ENCODE data around the gene BAHCC1.

BAHCC1 gene

DNA sequence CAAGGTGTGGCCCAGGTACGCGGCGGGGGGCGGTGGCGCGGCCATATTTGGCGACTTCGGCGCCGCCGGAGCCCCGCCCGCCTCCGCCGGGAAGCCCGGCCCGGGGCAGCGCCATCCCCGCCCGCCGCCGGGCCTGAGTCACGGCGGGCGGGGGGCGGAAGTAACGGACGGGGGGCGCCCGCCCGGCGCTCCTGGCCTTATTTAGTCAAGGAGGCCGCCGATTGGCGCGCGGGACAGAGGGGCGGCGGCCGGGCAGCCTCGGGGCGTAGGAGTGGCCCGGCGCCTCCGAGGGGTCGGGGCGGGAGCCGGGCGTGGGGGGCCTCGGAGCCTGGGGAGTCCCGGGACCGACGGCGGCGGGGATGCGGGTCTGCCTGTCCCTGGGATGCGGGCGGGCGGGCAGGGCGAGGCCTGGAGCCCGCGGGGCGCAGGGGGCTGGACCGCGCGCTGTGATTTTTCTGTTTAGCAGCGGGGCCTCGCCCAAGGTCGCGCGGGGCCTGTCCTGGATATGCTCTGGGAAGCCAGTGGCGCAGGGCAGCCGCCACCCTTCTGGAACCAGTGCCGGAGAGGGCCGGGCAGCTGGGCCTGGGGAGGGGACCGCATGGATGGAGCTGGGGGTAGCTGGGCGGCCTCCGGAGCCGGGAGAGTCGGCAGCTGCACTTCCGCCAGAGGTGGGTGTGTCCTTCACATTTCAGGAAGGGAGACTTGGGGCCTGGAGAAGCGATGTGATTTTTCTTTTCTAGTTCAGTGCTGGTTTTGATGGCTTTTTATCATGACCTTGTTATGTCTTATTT, 119.7 kb downstream of the BAHCC1 start:
- peak; percentile 72 for DNase-seq (ENCODE audit: low spot score)

DNA sequence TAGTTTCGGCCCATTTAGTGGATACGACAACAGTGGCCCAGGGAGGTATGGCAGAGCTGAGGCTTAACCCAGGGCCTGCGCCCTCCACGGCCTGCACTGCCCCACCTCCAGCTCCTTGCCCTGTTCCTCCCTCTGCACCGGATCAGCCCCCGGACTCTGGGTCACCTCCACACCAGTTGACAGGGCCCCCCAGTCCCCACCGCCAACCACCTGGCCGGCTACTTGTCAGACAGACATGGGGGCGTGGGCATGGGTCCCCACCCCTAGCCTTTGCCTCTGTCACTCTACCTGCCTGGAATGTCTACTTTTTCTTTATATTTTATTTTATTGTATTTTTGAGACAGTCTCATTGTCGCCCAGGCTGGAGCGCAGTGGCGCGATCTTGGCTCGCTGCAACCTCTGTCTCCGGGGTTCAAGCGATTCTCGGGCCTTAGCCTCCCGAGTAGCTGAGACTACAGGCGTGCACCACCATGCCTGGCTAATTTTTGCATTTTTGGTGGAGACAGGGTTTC, 120.3 kb downstream of the BAHCC1 start:
- no peak for DNase-seq (ENCODE audit: low spot score)
